Measurements from ENCODE around the gene MICU2.

The MICU2 gene

DNA sequence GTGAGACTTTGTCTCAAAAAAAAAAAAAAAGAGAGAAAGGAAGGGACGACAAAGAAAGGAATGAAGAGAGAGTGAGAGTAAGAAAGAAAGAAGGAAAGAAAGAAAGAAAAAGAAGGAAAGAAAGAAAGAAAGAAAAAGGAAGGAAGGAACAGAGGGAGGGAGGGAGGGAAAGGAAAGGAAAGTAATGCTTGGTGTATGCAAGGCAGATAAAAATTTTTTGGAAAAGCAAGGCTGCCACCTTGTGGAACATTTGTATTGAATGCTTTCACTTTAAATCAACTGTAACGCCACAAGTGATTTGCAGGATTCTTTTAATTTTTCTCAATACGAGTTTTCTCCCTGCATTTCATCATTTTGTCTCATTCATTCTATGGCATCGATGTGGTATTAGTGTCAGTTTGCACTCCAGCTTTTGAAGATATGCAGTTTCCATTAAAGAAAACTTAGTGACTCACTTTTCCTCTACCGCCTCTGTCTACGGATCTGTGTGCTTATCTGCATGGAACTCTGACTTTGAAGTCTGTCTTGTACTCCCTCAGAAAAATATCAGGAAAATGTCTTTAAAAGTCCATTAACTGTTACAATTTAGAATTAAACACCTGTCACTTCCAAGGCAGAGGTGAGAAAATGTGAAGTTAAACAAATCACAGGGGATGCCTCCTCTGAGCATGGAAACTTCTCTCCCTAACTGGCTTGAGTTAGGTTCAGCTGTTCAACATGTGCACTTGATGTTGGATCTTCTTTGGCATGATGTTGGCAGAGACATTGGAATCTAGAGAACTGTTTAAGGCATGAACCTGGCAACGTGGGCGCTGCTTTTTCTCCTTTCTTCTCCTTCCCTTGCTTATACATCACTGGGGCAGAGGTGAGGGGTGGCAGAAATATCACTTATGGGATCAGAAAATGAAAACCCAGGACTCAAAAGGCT is 124.8 kb downstream of the MICU2 start:
- DNase-seq = peak; percentile 92

DNA sequence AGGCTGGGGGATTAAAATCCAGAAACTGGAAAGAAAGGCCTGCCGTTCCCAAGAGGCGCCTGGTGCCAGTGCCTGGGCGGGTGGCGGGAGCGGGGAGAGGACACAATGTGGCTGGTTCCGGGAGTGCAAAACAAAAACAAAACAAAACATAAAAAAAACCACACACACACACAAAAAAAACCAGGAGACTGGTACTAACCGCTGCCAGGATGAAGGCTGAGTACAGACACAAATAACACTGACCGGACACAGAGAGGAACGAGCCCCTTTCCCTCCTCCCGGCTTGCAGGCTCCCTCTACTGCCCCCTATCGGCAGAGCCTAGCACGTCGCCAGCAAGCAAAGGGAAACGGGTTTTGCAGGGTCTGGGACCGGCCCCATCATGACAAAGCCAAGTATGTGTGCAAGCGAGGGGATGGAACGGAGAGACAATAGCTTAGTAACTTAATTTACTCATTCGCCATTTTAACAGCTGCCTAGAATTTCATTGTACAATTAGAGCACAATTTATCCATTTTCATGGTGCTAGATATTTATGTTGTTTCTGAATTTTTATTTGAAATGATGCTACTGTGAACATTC is 127.0 kb downstream of the MICU2 start:
- DNase-seq = peak; percentile 97

DNA sequence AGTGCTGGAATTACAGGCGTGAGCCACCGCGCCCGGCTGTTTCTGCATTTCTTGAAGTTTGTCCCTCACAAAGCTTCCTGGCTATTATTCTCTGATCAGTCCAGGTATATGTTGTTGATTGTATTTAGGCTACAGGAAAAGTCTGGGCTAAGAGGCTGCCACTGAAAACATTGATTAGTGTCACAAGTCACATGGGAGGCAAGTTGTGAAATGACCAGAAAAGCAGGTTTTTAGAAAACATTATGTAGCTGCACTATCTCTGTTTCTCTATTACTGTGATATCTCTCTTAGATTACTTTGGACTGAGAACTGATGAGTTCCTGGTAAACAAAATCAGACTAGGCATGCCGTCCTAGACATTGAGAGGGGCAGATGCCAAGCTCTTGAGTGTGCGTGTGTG is 128.9 kb downstream of the MICU2 start:
- DNase-seq = no peak

DNA sequence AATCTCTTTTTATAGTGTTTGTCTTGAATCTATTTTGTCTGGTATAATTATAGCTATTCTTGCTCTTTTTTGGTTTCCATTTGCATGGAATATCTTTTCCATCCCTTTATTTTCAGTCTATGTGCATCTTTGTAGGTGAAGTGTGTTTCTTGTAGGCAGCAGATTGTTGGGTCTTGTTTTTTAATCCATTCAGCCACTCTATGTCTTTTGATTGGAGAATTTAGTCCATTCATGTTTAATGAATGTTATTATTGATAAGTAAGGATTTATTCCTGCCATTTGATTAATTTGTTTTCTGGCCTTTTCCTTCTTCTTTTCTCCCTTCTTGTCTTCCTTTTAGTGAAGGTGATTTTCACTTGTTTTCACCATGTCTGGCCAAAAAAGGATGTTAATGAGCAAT is 133.2 kb downstream of the MICU2 start:
- DNase-seq = no peak

DNA sequence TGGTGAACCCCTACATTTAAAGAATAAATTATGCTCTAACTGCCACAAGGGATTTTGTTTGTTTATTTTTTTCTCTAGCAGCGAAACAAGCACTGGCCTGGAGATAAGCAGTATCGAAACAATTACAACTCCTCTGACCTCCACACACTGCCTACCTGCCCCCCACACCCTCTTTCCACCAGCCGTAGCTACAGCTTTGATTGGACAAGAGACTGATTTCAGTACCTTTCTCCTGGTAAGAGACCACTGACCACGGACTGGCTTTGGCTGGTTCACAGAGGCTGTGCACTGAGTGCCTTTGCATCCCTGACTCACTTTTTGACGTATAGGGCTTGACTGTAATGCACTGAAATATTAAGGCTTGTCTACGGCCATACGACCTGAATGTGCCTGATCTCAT is 137.4 kb downstream of the MICU2 start:
- no peak for DNase-seq

DNA sequence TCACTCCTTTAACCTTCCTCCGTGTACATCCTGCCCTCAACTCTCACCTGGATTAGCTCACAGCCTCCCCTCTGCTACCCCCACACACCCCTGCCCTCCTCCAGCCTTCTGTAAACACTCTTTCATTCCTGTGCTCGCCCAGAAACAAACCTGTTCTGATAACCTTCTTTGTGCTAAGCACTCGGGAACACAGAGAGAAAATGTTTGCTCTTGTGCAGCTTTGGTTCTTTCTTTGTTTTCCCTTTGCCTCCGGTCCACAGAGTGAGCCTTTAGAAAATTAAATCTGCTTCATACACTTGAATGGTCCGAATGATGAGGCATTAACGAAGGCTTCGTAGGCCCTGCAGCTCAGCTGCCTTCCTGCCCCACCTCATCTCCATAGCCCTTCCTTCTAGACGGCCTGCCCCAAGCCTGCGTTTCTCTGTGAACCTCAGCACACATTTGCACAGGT is 138.2 kb downstream of the MICU2 start:
- DNase-seq = no peak

DNA sequence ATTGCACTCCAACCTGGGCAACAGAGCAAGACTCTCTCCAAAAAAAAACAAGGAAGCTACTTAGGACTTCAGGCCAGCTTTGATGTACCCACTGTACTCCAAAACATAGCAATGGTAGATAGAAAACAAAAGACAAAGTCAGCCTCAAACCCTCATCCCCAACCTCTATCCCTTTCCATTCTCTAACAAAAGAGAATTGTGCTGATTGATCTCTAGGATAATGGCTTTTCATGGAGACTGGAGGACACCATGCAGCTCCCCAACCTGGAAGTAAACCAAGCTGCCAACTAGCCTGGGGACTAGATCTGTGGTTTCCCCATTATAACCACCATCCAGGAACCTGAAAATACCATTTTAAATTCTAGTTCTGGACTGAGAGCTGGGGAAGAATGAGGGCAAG is 140.5 kb downstream of the MICU2 start:
- no peak for DNase-seq

DNA sequence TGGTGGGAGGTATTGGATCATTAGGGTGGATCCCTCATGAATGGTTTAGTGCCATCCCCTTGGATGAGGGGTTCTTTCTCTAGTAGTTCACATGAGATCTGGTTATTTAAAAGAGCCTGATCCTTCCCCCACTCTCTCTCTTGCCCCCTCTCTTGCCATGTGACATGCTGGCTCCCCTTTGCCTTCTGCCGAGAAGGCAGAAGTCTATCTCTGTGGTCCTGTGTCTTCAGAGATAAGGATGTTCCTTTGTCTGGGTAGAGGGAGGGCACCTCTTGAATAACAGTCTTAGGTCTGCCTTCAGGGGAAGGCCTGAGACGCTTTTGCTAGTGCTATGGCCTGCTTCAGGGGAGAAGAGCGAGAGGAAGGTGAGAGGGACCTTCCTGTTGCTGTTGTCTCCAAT is 142.8 kb downstream of the MICU2 start:
- no peak for DNase-seq

DNA sequence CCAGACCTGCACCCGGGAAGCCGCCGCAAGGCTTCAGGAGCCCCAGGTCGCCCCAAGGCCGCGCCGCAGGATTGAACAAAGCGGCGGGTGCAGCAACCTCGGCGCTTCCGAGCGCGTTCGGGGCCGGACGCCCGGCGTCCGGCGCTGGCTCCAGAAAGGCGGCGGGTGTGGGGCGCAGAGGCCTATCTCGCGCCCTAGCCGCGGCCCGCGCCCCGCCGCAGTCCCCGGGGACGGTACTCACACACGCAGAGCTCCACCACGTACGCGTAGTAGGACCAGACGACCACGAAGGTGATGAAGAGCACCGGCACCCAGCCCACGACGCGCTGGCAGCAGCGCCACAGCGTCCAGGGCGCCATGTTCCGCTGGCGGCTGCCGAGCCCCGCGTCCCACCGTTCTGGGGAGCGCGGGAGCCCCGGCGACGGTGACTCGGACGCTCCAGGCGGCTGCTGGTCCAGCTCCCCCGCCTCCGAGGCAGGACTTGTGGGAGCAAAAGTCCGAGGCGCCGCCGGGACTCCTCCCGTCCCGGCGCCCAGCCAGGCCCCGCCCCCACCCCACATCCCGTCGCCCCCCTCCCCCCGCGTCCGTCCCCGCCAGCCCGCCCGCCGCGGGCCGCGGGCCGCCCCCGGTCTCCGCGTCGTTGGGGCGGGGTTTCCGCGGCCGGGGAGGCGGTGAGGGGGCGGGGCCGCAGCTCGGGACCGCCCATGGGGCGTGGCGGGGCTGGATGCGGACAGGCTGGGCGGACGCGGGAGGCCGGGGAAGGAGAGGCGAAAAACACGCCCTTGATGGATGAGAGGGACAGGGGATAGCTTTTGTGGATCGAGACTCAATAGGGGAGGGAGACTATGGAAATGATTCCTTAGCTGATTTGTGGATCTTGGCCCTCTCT is 144.9 kb downstream of the MICU2 start, which contains the start of gene ZDHHC20:
ZDHHC20 (minus strand) TSS at position 491 of the 889 bp plus-strand sequence; CDS start at position 359, 132 bp downstream.
- peak; percentile 90 for DNase-seq

DNA sequence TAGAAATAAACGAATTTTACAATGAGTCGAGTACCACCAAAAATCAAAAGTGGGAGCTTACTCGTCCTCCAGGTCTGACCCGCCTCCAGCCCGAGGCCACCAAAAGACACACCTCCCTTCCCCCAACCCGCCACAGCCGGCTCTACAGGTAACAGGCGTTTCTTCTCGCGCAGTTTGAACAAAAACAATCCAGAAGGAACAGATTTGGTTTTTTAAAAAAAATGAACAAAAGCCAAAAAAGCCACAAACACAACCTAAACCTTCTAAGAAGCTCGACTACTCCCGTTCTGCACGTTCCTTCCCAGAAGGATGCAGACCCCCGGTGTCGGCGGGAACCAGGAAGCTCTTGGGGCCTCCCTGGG is 145.5 kb downstream of the MICU2 start:
- DNase-seq = peak; percentile 68

DNA sequence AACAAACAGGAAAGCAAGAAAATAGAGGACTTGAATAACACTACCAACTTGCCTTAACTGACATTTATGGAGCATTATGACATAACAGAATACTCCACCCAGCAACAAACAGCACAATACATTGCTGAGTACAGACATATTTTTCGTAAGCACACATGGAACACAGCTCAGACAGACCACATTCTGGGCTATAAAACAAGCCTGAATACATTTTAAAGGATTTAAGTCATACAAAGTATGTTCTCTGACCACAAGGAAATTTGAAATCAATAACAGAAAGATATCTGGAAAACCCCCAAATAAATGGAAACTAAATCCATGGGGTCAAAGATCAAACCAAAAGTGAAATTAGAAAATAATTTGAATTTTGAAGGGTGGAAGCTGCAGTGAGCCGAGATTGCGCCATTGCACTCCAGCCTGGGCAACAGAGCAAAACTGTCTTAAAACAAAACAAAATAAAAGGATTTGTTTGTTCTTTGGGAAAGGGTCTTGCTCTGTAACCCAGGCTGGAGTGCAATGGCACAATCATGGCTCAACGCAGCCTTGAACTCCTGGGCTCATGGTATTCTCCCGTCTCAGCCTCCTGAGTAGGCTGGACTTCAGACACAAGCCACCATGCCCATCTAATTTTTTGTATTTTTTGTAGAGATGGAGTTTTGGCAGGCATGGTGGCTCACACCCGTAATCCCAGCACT is 150.4 kb downstream of the MICU2 start:
- no peak for DNase-seq

DNA sequence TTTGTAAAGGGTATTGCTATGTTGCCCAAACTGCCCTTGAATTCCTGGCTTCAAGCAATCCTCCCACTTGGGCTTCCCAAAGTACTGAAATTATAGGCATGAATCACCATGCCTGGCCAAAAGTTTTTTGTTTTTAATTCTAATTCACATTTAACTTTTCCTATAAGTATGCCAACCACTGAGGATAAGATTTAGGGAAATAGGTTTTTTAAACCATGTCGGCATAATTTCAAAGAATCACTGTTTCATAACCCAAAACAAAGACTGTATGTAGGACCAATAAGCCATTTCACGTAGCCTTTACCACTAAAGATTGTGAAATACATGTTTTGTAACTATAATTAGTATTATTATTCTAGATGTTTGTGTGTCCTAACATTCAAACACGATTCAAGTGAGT is 153.0 kb downstream of the MICU2 start:
- no peak for DNase-seq

DNA sequence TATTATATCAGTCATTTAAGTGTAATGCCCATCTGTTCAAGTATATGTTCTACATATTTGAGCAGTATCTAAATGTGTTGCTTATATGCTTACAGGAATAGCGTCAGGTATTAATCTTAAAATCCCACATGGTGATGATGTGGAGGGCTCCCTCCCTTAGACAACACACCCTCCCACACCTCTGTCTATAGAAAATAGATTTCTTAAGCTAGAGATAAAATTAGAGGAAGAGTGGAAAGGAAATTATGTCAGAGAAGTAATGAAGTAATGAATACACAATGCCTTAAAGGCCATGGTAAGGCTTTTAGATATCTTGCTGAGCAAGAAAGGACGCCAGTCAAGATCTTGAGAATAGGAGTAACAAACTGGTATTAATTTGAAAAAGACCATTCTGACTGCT is 157.3 kb downstream of the MICU2 start:
- no peak for DNase-seq

DNA sequence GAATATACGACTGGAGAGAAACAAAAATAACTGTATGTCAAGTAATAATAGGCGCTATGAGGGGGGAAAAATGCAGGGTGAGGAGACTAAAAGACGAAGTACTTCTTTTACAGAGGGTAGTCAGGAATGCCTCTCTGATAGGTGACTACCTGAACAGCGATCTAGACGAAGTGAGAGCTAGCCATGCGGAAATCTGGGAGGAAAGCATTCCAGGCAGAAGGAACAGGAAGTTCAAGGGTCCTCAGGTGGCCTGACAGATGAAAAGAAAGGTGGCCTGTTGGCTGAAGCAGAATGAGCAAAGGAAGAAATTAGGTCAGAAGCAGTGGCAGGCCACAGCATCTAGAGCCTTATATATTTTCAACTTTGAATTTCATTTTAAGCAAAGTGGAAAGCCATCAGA is 158.2 kb downstream of the MICU2 start:
- DNase-seq = no peak

DNA sequence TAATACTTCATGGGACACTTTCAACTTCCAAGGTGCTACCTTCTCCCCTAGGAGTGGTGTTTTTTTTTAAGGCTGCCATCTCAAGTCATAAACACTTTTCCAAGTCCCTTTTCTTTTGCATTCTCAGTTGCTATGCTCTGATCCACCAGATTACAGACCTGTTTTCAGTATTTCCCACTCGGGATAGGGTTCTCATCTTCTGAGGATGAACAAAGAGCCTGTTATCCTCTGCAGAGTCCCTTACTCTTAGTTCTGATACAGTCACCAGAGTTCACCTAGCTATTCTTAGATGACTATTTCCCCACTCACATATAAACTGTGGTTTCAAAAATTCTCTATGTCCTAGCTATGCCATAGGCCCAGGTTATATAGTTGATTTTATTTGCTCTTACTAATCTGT is 160.8 kb downstream of the MICU2 start:
- DNase-seq = no peak
